ENCODE measurements around the gene ZNF276. TPM values are rescaled to one million over a fixed set of nuclear protein-coding genes. Genes with fewer than 3 reads are reported as not detected.

ZNF276 gene
- total and polyA plus RNA-seq, 2 of the 8 experiments (the other 6 are each of a cell fraction or from before 2014, with no cell fraction given) = 6.4 to 9.3 TPM

- no peak for TF ChIP-seq SP1 (IDR thresholded peaks at IDR 0.05; ENCODE audit: low read depth, low read length)
Observed at GRCh38 chr16:89690392-89690901, 30.9 kb upstream of the ZNF276 start (continued).

Data from H1 (cell line).